GM19351 (cell line): Measurements from ENCODE around the gene PPM1A.

Experiments
- ATAC-seq: cut with Tn5 transposase; IDR thresholded peaks from one replicate; pipeline ENCODE4 v1.9.1; 2021; ENCODE audit warnings: mild to moderate bottlenecking, moderate library complexity; ENCODE audit not compliant: unreplicated experiment

PPM1A gene

DNA sequence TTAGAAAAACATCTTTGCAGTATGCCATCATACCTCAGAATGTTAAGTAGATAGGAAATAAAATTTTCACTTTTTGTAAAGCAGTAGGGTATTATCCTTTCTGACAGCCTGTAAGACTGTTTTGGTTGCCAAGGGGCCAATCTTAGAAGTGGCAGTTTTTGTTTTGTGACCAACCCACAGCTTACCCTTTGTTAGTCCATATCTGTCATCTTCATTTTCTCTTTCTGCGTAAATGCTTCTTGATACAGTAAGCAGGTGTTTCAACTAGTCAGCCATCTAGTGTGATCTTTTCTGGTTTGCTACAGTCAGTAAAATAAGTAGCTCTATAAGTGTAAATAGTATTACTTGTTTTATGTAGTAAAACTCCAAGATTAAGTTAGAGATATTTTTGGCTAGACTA, 8.8 kb downstream of the PPM1A start:
- ATAC-seq = no peak

DNA sequence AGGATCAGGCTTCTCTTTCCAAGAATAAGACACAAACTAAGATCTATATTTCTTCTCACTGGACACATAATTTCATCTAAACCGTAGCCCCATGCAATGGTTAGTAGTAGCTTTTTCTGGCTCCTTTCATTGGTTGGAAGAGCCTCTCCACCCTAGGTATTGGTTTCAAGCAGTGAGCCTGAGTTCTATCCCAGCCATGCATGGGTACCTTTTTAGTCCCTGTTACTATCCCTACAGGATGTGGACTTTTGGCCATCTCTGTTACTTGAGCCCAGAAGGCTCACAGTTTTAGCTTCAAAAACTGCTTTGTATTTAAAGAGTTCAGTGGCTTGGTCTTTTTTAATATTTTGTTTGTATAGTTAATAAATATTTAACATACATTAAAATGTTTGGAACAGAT, 16.1 kb downstream of the PPM1A start:
- ATAC-seq = no peak

DNA sequence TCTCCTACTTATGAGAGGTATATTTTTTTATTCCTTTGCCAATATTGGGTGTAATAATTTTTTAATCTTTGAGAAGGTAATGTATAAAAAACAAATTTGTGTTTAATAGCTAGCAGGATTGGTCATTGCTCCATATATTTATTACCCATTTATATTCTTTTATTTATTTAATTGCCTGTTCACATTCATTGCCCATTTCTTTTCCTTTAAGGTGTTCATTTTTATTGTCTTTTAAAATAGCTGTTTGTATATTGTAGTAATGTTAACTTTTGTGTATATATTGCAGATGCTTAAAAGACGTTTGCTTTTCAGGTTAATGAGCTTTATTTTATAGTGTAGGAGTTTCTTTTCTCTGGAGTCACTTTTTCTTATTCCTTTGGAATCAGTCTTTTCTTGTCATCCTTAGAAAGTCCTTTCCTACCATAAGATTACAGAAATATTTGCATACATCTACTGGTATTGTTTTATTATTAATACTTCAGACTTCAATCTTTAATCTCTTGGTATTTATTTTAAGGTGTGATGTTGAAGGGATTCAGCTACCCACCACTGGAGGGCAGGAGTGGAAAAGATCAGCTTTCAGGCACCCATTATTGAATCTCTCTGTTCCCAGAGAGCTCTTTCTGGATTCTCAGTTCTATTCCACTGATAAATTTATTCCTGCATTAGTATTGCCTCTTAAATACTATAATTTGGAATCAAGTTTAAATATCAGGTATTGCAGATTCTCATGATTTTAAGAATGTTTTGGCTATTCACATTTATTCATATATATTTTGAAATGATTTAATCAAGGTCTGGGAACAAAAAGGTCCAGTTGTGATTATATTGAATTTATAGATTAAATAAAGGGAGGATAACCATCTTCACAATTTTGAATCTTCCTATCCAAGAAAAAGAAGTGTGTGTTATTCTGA, 17.3 kb downstream of the PPM1A start:
- no peak for ATAC-seq

DNA sequence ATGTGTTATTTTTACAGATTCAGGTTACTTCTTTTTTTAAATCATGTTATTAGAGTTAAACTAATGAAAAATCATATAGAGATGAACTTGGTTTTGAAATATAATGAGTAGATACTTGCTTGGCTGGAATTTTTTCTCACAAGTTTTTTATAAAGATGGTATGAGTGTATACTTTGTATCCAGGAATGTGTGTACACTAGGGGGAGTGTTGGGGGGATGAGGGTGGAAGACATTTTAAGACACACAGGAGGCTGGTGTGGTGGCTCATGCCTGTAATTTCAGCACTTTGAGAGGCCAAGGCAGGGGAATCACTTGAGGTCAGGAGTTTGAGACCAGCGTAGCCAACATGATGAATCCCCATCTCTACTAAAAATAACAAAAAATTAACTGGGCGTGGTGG, 23.2 kb downstream of the PPM1A start:
- ATAC-seq = no peak

DNA sequence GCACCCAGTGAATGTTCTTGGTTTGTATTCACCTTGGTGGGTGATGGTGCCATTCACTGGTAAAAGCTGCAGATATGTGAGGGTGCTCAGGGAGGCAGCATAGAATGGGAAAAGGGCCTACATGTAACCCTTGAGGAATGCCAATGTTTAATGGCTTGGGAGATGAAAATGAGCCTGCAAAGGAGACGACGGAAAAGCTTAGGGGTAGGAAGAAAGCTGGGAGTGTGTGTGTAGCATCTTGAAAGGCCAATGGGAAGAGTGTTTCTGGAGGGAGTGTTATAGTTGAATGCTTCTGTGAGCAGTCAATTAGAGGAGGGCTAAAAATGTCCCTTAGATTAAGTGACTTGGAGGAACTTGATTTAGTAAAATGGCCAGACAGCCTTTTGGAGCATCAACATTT, 24.9 kb downstream of the PPM1A start:
- ATAC-seq = no peak

DNA sequence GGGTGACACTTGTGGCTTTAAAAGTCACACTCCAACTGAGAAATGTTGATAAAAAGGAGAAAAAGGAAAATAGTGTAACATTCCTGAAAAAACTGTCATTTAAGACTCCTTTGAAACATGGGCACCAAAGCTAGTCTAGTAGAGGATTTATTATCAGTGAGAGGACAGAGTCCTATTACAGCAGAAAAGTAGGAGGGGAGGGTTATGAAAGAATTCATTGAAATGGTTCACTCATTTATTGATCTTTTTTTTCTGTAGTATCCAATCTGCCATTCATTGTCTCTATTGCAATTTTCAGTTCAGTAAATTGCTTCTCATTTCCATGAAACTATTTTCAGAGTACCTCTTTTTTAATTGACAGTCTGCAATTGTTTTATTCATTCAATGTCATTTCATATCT, 25.4 kb downstream of the PPM1A start:
- no peak for ATAC-seq

DNA sequence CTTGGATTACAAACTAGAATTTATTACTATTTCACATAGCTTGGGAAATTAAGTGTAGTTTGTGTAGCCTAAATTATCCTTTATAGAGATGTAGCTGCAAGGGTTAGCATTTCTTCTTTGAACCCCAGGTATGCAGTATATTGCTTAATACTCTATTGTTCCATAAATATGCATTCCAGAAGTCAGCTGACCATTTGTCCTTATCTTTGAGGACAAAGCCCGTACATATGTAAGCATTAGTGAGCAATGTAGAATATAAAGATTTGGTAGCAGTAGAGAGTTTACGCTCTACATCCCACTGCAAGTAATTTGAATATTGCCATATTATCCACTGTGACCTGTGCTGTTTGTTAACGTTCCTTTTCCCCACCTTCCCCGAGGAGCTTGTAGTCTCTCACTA, 26.9 kb downstream of the PPM1A start:
- ATAC-seq = no peak

DNA sequence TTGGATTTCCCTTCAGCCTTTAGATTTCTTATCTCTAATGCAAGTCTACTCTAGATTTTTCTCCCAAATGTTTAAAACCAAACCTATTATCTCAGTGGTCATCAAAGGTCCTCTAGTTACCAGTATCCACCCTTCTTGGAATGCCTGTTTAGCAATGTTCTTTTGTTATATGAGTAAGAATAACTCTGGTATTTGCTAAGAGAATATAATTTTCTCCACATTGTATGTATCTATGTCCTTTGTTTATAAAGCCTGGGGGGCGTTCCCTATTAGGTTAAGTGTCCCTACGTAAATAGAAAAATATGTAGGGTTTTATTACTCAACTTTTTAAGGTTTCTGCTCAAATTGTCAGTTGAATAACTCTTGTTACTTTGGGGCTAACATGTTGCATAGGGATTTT, 27.3 kb downstream of the PPM1A start:
- ATAC-seq = no peak

DNA sequence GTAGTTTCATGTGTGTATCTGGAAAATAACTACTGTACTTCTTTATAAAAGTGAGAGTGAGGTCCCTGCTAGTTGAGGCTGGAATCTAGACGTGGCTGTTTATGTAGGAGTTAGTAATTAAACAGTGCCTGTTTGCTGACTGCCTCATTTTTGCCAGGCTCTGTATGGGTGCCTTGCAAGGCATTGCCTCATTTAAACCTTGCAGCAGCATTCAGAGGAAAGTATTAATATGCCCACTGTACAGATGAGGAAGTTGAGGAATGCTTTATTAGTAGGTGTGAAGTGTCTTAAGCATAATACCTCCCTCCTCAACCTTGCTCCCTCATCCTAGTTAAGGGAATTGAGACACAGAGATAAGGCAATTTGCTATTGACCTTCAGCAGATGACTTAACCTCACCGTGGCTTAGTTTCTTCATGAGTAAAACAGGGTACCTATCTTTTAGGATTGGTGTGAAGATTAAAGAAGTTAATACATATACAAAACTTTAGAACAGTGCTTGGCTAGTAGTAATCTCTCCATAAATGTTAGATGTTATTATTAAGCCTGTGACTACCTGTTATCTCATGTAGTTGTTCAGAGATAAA, 28.7 kb downstream of the PPM1A start:
- ATAC-seq = no peak

DNA sequence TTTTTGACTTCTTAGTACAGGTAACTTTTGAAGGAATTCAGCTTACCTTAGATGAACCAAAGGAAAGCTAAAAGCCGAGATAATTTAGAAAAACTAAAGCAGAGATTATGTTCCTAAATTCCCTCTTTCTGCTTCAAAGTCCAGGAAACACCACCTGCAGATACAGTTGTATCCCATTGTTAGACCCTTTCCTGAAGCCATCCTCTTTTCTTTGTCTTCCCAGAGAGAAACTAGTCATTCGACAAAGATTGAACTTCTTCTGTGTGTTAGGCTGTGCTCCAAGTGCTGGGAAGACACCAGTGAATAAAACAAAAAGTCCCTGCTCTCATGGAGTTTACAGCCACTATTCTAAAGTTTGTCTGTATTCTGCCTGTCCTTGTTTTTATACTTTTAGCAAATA, 29.3 kb downstream of the PPM1A start:
- no peak for ATAC-seq

DNA sequence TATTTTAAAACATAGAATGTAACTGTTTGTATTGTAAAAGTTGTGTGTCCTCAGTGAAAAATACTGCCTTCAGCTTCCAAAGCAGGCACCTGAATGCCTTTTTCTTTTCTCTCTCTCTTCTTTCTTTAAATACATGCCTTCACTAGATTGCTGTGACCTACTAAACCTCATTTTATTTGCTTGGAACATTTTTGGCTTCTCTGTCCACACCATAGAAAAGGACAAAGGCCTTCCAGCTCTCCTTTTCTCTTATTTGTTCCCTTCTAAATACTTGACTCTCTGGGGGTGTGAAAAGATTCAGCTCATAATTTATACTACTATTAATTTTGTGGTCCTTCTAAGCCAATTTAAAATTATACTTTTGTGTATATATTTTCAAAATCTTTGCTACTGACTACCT, 38.4 kb downstream of the PPM1A start:
- no peak for ATAC-seq

DNA sequence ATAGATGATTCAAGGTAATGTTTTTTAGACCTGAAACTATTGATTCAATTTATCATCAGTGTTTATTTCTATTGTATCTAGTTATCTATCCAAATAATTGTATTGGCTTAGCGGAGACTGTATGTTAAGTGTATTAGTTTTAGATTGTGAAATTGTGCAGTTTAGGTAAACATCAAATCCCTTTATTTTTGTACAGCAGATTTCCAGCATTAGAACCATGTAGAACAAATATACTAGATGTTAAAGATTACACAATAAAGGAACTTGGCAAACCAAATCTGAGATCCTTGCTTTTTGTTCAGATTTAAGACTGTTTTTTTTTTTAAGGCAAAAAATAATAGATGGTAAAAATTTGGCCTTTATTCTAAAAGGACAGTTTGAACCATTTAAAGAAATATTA, 39.3 kb downstream of the PPM1A start:
- ATAC-seq = no peak

DNA sequence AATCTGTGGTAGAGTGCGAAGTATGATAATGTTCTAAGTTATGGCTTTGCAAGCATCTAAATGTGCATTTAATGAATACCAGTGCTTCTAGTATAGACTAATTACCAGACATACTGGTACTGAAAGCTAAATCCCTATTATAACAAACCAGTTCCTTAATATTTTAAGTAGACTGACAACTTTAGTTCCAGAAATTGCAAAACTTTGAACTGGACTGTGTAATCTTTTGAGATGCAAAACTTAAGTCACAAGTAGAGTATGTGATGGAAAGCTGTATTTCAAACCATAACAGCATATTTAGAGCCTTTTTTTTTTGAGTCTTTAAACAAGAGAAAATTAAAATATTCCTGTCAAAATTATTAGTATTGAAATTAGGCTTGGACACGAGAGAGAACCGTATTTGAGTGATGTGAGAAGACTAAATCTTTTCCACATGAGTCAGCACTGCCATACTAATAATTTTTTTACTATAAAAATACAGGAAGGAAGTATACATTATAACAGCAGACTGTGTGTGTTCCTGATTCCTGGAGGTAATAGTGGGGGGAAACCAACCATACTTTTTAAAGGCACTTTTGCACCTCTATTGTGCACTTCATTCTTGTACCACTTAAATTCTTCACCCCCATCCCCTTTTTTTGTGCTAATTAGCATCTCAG, 45.5 kb downstream of the PPM1A start:
- no peak for ATAC-seq

DNA sequence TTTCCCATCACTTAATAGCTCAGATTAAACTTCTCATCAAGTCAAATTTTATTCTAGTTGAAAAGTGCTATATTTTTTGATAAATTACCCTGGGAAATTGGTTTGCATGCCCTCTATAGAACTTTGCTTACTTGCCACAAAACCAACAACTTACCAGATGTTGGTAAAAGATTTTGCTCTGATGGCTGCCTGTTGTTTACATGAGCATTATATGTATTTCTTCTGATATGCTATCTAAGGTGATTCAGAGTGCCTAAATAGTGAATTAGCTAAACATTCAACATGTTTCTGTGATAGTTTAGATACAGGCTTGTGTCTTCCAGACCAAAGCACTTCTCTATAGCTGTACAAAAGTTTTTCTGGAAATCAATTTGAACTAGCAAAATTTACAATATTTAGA, 51.0 kb downstream of the PPM1A start:
- no peak for ATAC-seq

DNA sequence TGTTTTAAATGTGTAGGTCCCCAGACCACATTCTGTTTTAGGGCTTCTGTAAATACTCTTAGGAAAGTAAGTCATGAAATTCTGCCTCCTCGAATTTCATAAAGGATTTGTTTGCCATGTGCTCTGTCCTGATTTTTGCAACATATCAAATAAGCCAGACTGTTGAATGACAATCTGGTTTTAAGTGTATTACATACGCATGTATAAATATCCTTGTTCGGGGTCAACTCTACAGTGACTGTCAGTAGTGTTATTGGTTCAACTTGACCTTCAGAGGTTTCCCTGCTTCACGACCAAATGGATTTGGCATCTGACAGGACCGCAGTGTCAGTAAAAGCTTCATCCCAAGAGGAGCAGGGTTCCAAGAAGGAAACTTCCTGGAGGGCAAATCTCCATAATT, 52.7 kb downstream of the PPM1A start:
- no peak for ATAC-seq

DNA sequence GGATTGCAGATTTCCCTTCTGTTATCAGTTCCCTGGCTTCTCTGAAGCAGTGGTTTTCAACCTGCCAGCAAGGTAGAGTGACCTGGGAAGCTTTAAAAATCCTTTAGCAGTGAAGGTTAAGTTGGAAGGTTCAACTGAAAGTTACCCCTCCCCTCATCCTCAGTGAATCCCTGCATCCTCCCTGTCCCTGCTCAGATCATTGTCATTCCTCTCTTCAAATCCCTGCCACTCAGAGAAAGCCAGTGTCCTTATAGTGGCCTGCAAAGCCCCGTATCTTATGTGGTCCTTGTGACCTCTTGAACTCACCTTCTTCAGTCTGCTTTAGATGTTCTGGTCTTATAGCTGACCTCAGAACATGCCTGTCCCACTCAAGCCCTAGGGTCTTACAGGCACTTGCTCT, 53.6 kb downstream of the PPM1A start:
- no peak for ATAC-seq

DNA sequence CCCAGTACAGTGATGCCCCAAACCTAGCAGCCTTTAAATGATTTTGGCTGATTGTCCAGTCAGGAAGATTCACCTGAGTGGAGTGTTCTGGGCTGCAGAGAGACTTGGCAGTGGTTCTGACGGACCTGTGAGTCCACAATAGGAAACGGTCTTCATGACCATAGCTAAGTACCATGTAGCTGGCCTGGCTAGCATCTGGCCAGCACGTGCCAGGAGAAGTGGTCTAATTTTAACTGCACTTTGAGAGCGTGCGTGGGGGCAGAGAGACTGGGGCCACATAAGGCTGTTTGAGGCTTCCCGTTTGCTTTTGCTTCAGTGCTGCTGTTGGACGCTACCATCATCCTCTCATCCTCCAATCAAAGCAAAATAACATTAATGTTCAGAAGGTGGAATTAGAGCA, 54.7 kb downstream of the PPM1A start:
- ATAC-seq = no peak

DNA sequence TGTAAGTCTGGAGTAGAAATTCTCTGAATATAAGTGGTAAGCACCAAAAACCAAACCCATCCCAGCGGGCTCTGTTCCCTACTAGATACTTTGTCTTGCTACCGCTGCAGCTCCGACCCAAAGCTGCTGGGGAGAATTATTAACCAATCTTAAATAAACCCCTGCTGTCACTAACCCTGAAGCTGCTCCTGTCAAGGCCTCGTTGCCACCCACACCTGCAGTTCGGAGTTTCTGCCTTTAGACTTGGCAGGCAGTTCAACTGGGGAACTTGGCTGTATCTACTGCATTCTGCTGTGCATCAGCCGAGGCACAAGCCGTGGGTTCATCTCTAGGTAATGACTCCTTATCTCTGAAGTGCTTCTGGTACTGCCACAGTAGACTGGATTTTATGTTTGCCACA, 55.5 kb downstream of the PPM1A start:
- no peak for ATAC-seq

DNA sequence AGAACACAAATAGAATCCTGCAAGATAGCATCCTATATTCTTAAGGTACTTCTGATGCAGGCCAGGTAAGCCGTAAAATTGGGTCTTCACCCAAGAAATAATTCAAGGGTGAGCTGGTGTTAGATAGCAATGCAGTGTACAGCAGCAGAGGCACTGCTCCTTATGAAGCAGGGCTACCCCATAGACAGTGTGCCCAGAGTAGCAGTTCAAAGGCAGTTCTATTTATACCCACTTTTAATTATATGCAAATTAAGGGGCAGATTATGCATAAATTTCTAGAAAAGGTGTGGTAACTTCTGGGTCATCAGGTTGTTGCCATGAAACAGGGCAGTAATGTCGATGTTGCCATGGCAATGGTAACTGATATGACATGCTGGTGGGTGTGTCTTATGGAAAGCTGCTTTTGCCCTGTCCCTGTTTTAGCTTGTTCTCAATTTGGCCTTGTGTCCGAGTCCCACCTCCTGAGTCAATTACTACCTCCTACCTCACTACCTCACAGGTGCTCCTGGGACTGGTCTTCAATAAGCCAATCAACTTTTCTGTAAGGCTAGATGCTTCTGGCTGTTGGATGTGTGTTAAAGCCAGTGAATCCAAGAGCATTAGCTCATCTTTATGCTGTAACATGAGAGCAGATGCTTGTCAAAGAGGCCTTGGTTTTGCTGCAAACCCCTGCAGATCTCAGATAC, 61.0 kb downstream of the PPM1A start:
- no peak for ATAC-seq

DNA sequence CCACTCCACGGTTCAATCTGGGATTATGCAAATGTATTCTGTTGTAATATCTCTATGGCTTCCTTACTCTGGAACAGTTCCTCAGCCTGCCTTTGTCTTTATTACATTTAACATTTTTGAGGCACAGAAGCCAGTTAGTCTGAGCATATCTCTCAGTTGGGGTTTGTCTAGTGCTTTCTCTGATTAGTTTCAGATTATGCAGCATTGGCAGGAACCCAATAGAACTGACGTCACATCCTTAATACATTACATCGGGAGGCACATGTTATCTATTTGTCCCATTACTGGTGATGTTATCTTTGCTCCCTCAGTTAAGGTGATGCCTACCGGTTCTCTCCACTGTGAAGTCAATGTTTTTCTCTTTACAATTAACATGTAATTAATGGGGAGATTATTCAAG, 62.4 kb downstream of the PPM1A start:
- ATAC-seq = no peak

DNA sequence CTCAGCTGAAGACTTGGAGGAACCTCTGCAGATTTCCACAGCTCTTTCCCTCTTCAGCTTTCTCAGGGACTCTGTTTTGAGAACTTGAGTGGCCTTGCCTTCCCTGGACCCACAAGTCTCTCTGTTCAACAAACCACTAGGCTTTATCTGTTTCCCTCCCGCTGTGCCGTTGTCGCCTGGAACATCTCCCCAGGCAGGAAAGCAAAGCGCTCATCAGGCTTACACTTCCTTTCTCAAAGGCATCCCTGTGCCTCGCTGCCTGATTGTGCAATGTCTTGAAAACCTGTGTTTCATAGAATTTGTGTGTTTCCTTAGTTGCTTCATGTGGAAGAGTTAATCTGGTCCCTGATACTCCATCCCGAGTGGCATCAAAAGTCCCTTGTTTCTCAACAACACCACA, 64.1 kb downstream of the PPM1A start:
- no peak for ATAC-seq
